ENCODE data around the gene ZBTB22. TPM values are rescaled to one million over a fixed set of nuclear protein-coding genes. Genes with fewer than 3 reads are reported as not detected.
"Not testable (repeated sequence)": the region's sequence is repeated elsewhere in the genome, so short reads cannot be mapped to it uniquely, and the experiment has no call there.

Gene ZBTB22
- total RNA-seq, 2 donors from 2014 or later, result 15.0 to 29.5 TPM

GRCh38 chr6:33356295-33356694 is 38.8 kb upstream of the ZBTB22 start:
- Histone ChIP-seq H3K4me3 (no peak overlapping the region), H3K27me3 (replicated peaks; ENCODE audit: insufficient read depth) (no peaks in the 10 kb centered on the region), H3K27ac (no peak overlapping the region), H3K36me3 (no peaks in the 10 kb centered on the region), H3K4me1 (ENCODE audit: control insufficient read depth in 1 of 2, low read depth in 2 of 2) (no peaks in the 10 kb centered on the region), H3K9me3 (no peaks in the 10 kb centered on the region)
- ATAC-seq (ENCODE audit: insufficient number of reproducible peaks, low FRiP score, low read depth), result no peak
- DNase-seq (ENCODE audit: low spot score), result no peak
- TF ChIP-seq CTCF (IDR thresholded peaks at IDR 0.05), result no peak

- ATAC-seq (ENCODE audit: insufficient number of reproducible peaks, low FRiP score, low read depth); H3K4me1 ChIP-seq (ENCODE audit: control insufficient read depth in 1 of 2, low read depth in 2 of 2); H3K9me3 ChIP-seq; H3K4me3 ChIP-seq; H3K27ac ChIP-seq; H3K36me3 ChIP-seq; DNase-seq (ENCODE audit: low spot score); H3K27me3 ChIP-seq (replicated peaks; ENCODE audit: insufficient read depth): not testable (repeated sequence)
These were observed 38.3 kb upstream of the ZBTB22 start for GRCh38 chr6:33355860-33356259.

- Histone ChIP-seq H3K27me3 (replicated peaks; ENCODE audit: insufficient read depth) (no peaks in the 10 kb centered on the region), H3K27ac (no peak overlapping the region), H3K9me3 (no peaks in the 10 kb centered on the region), H3K4me1 (ENCODE audit: control insufficient read depth in 1 of 2, low read depth in 2 of 2) (peaks cover 3 to 12% of the 10 kb centered on the region in 2 donors), H3K4me3 (no peak overlapping the region), H3K36me3 (no peaks in the 10 kb centered on the region)
- no peak for TF ChIP-seq CTCF (IDR thresholded peaks at IDR 0.05)
- ATAC-seq (ENCODE audit: insufficient number of reproducible peaks, low FRiP score, low read depth) (no peak), DNase-seq (ENCODE audit: low spot score) (no peak)
These were observed 30.3 kb upstream of the ZBTB22 start for GRCh38 chr6:33347816-33348215.

GRCh38 chr6:33346972-33347371 is 29.4 kb upstream of the ZBTB22 start:
- H3K4me1 ChIP-seq (ENCODE audit: control insufficient read depth in 1 of 2, low read depth in 2 of 2), result peaks cover 3 to 12% of the 10 kb centered on the region in 2 donors
- not testable (repeated sequence) for H3K27me3 ChIP-seq (replicated peaks; ENCODE audit: insufficient read depth); H3K4me3 ChIP-seq; H3K27ac ChIP-seq; DNase-seq (ENCODE audit: low spot score); H3K9me3 ChIP-seq; H3K36me3 ChIP-seq; ATAC-seq (ENCODE audit: insufficient number of reproducible peaks, low FRiP score, low read depth)

GRCh38 chr6:33344701-33345697 is 27.5 kb upstream of the ZBTB22 start:
- peak; percentile 26 for DNase-seq (ENCODE audit: low spot score)
- no peak overlapping the region for H3K27ac ChIP-seq
- ATAC-seq (ENCODE audit: insufficient number of reproducible peaks, low FRiP score, low read depth), result no peak
- peak overlapping the region; percentile 61 for H3K4me3 ChIP-seq
- no peaks in the 10 kb centered on the region for H3K9me3 ChIP-seq
- TF ChIP-seq CTCF (IDR thresholded peaks at IDR 0.05), result peak; percentile 64
- no peaks in the 10 kb centered on the region for H3K36me3 ChIP-seq
- peaks cover 3 to 12% of the 10 kb centered on the region in 2 donors for H3K4me1 ChIP-seq (ENCODE audit: control insufficient read depth in 1 of 2, low read depth in 2 of 2)
- H3K27me3 ChIP-seq (replicated peaks; ENCODE audit: insufficient read depth), result no peaks in the 10 kb centered on the region

GRCh38 chr6:33343953-33344611 is 26.5 kb upstream of the ZBTB22 start:
- peaks cover 3 to 12% of the 10 kb centered on the region in 2 donors for H3K4me1 ChIP-seq (ENCODE audit: control insufficient read depth in 1 of 2, low read depth in 2 of 2)
- no peak for ATAC-seq (ENCODE audit: insufficient number of reproducible peaks, low FRiP score, low read depth)
- DNase-seq (ENCODE audit: low spot score), result no peak
- no peak overlapping the region for H3K4me3 ChIP-seq
- no peaks in the 10 kb centered on the region for H3K36me3 ChIP-seq
- H3K9me3 ChIP-seq, result no peaks in the 10 kb centered on the region
- H3K27ac ChIP-seq, result no peak overlapping the region
- TF ChIP-seq CTCF (IDR thresholded peaks at IDR 0.05), result no peak
- H3K27me3 ChIP-seq (replicated peaks; ENCODE audit: insufficient read depth), result no peaks in the 10 kb centered on the region

GRCh38 chr6:33343606-33343952 is 26.0 kb upstream of the ZBTB22 start:
- H3K4me3 ChIP-seq; ATAC-seq (ENCODE audit: insufficient number of reproducible peaks, low FRiP score, low read depth); H3K9me3 ChIP-seq; DNase-seq (ENCODE audit: low spot score); H3K27me3 ChIP-seq (replicated peaks; ENCODE audit: insufficient read depth); H3K27ac ChIP-seq; H3K36me3 ChIP-seq: not testable (repeated sequence)
- peaks cover 3 to 12% of the 10 kb centered on the region in 2 donors for H3K4me1 ChIP-seq (ENCODE audit: control insufficient read depth in 1 of 2, low read depth in 2 of 2)
